Mesothelial cell of epicardium (in vitro differentiated cells): ENCODE results near the gene INO80E. TPM values are rescaled to one million over a fixed set of nuclear protein-coding genes. Genes with fewer than 3 reads are reported as not detected.

ENCODE experiments used
- DNase-seq, 2 experiments: peaks; one replicate each; pipeline ENCODE4 v3.0.0; 2021; ENCODE audit warnings: low spot score in 2 of 2; ENCODE audit not compliant: unreplicated experiment in 2 of 2
- H3K27ac Mint-ChIP-seq: 2 replicates; pipeline ENCODE4 v1.8.0; 2021; ENCODE audit warnings: mixed read lengths
- H3K27me3 Mint-ChIP-seq: 2 replicates; pipeline ENCODE4 v1.8.0; 2021; ENCODE audit warnings: low read depth, mixed read lengths
- H3K36me3 Mint-ChIP-seq: 2 replicates; pipeline ENCODE4 v1.8.0; 2021; ENCODE audit warnings: mixed read lengths
- H3K4me1 Mint-ChIP-seq: 2 replicates; pipeline ENCODE4 v1.8.0; 2021; ENCODE audit warnings: mixed read lengths
- H3K4me3 Mint-ChIP-seq: 2 replicates; pipeline ENCODE4 v1.8.0; 2021; ENCODE audit warnings: mild to moderate bottlenecking, moderate library complexity, mixed read lengths
- H3K9me3 Mint-ChIP-seq: 2 replicates; pipeline ENCODE4 v1.8.0; 2021; ENCODE audit warnings: mixed read lengths
- CTCF ChIP-seq: fragments of 200-600 bp; sonication (generic); IDR thresholded peaks from one replicate; pipeline ENCODE4 v1.5.0; 2021; ENCODE audit warnings: antibody characterized with exemption; ENCODE audit not compliant: unreplicated experiment
- total RNA-seq: library from RNA; stranded (reverse); gene quantifications from 3 replicates; pipeline ENCODE4 v1.2.1, GENCODE V29; 2021

Gene INO80E
- total RNA-seq, 1 donor from 2014 or later, result 62.9 TPM

GRCh38 chr16:30054451-30054850 lies 58.4 kb downstream of the INO80E start:
- H3K9me3 Mint-ChIP-seq, result no peaks in the 10 kb centered on the region

GRCh38 chr16:30054959-30055553 lies 59.0 kb downstream of the INO80E start:
- DNase-seq, result no peak
- TF ChIP-seq CTCF, result peak; percentile 17
- Mint-ChIP-seq H3K36me3 (peaks cover 3% of the 10 kb centered on the region), H3K27me3 (no peaks in the 10 kb centered on the region), H3K4me1 (peaks cover 18% of the 10 kb centered on the region), H3K27ac (no peak overlapping the region), H3K4me3 (peak overlapping the region; percentile 85), H3K9me3 (no peaks in the 10 kb centered on the region)

More at GRCh38 chr16:30054451-30054850, 58.4 kb downstream of the INO80E start:
- Mint-ChIP-seq H3K27ac (peak overlapping the region; percentile 66), H3K4me3 (peak overlapping the region; percentile 85), H3K36me3 (peaks cover 3% of the 10 kb centered on the region), H3K4me1 (peaks cover 17% of the 10 kb centered on the region), H3K27me3 (no peaks in the 10 kb centered on the region)
- TF ChIP-seq CTCF, result no peak
- DNase-seq, result no peak

Other genes starting within 250 kb of the INO80E start
- gene ZG16, start 218.0 kb upstream of the INO80E start, total RNA-seq, result 0.11 to 0.20 TPM (median 0.20 TPM) in 3 replicates
- 72.6 to 78.3 TPM (median 76.9 TPM) in 3 replicates for gene KIF22, start 205.5 kb upstream of the INO80E start, total RNA-seq
- 345 to 360 TPM (median 349 TPM) in 3 replicates for gene MAZ, start 189.7 kb upstream of the INO80E start, total RNA-seq
- 24.6 to 25.5 TPM (median 24.7 TPM) in 3 replicates for gene PRRT2, start 184.0 kb upstream of the INO80E start, total RNA-seq
- 42.3 to 43.8 TPM (median 43.2 TPM) in 3 replicates for gene PAGR1, start 180.1 kb upstream of the INO80E start, total RNA-seq
- 13.1 to 14.4 TPM (median 13.1 TPM) in 3 replicates for gene MVP, start 175.8 kb upstream of the INO80E start, total RNA-seq
- gene CDIPT, start 133.0 kb upstream of the INO80E start, total RNA-seq, result 49.7 to 51.7 TPM (median 49.7 TPM) in 3 replicates
- gene SEZ6L2, start 96.7 kb upstream of the INO80E start, total RNA-seq, result 28.8 to 30.4 TPM (median 29.1 TPM) in 3 replicates
- gene ASPHD1, start 95.8 kb upstream of the INO80E start, total RNA-seq, result 13.6 to 14.6 TPM (median 14.2 TPM) in 3 replicates
- 26.4 to 30.6 TPM (median 30.5 TPM) in 3 replicates for gene KCTD13, start 70.0 kb upstream of the INO80E start, total RNA-seq
- 85.9 to 93.0 TPM (median 87.5 TPM) in 3 replicates for gene TMEM219, start 34.2 kb upstream of the INO80E start, total RNA-seq
- gene TAOK2, start 22.4 kb upstream of the INO80E start, total RNA-seq, result 47.3 to 51.3 TPM (median 48.3 TPM) in 3 replicates
- 8.6 to 10.9 TPM (median 9.7 TPM) in 3 replicates for gene HIRIP3, start 624 bp upstream of the INO80E start, total RNA-seq
- 5.3 to 6.4 TPM (median 5.7 TPM) in 3 replicates for gene DOC2A, start 14.8 kb downstream of the INO80E start, total RNA-seq
- not detected in 3 replicates for gene C16orf92, start 27.0 kb downstream of the INO80E start, total RNA-seq
- gene TLCD3B, start 35.0 kb downstream of the INO80E start, total RNA-seq, result 0.55 to 1.1 TPM (median 0.72 TPM) in 3 replicates
- 613 to 624 TPM (median 618 TPM) in 3 replicates for gene ALDOA, start 69.5 kb downstream of the INO80E start, total RNA-seq
- gene PPP4C, start 79.8 kb downstream of the INO80E start, total RNA-seq, result 102 to 107 TPM (median 105 TPM) in 3 replicates
- 2.3 to 2.7 TPM (median 2.4 TPM) in 3 replicates for gene TBX6, start 95.7 kb downstream of the INO80E start, total RNA-seq
- gene YPEL3, start 100.0 kb downstream of the INO80E start, total RNA-seq, result 34.5 to 45.0 TPM (median 36.9 TPM) in 3 replicates
- gene GDPD3, start 117.3 kb downstream of the INO80E start, total RNA-seq, result 10.7 to 11.1 TPM (median 10.8 TPM) in 3 replicates
- 58.7 to 61.2 TPM (median 61.0 TPM) in 3 replicates for gene MAPK3, start 127.0 kb downstream of the INO80E start, total RNA-seq
- gene CORO1A, start 187.4 kb downstream of the INO80E start, total RNA-seq, result 7.0 to 8.9 TPM (median 7.0 TPM) in 3 replicates
- 56.7 to 64.5 TPM (median 58.1 TPM) in 3 replicates for gene BOLA2B, start 197.4 kb downstream of the INO80E start, total RNA-seq
- 28.2 to 39.6 TPM (median 30.3 TPM) in 3 replicates for gene SLX1A, start 197.6 kb downstream of the INO80E start, total RNA-seq
- gene SULT1A3, start 203.0 kb downstream of the INO80E start, total RNA-seq, result 27.4 to 31.2 TPM (median 27.6 TPM) in 3 replicates